ENCODE data around the gene RTP3. TPM values are rescaled to one million over a fixed set of nuclear protein-coding genes. Genes with fewer than 3 reads are reported as not detected.

RTP3 gene
- polyA plus RNA-seq, 2 of the 4 experiments (the other 2 are of a cell fraction), result not detected

GRCh38 chr3:46541835-46542234, 44.1 kb downstream of the RTP3 start:
- TF ChIP-seq JUN (IDR thresholded peaks at IDR 0.05), result no peak
- no peak for TF ChIP-seq HES2 (IDR thresholded peaks at IDR 0.05)
- TF ChIP-seq EHMT2 (IDR thresholded peaks at IDR 0.05; ENCODE audit: low read depth), result no peak
- Histone ChIP-seq H3K4me3 (no peak overlapping the region), H3K27ac (no peak overlapping the region), H3K4me1 (peaks cover 6% of the 10 kb centered on the region; the same call in 1 of the 3 replicates), H3K4me2 (0 out of 3 replicates have a peak overlapping the region, but pooled peaks have one; percentile 19), H3K9me3 (no peaks in the 10 kb centered on the region)
- WGBS (ENCODE audit: missing lambda C conversion rate), result 100% methylated on average over 1 of the region's 1 CpG
- ATAC-seq (no peak), DNase-seq (ENCODE audit: low read depth in 1 of 2, low spot score in 1 of 2) (no peak), FAIRE-seq (no peak)
- POLR2A ChIA-PET, result interaction anchor here (0.7 kb wide), 1 partner anchor 162 kb away, joined by 3 read pairs; no protein-coding TSS in a partner anchor
- CTCF ChIA-PET, result interaction anchor here (0.8 to 4.0 kb wide), 3 partner anchors 16 to 529 kb away, joined by 3 to 20 read pairs (median 8); no protein-coding TSS in a partner anchor

- FAIRE-seq (no peak), ATAC-seq (no peak), DNase-seq (ENCODE audit: low read depth in 1 of 2, low spot score in 1 of 2) (no peak)
- WGBS (ENCODE audit: missing lambda C conversion rate), result 44% methylated on average over 2 of the region's 2 CpGs
- Histone ChIP-seq H3K27ac (peak overlapping the region in 1 of 2 experiments; percentile 25; a peak in 1 of 6 replicates), H3K4me2 (0 out of 3 replicates have a peak overlapping the region, but pooled peaks have one; percentile 19), H3K4me3 (no peak overlapping the region), H3K9me3 (no peaks in the 10 kb centered on the region), H3K4me1 (peaks cover 6% of the 10 kb centered on the region; the same call in 1 of the 3 replicates)
- ChIA-PET POLR2A (interaction anchor here (0.7 kb wide), 1 partner anchor 161 kb away, joined by 3 read pairs; no protein-coding TSS in a partner anchor), CTCF (interaction anchor here (0.5 to 4.0 kb wide), 3 partner anchors 16 to 192 kb away, joined by 3 to 20 read pairs (median 8); no protein-coding TSS in a partner anchor)
- TF ChIP-seq HMGXB4 (CRISPR knock-in tag; IDR thresholded peaks at IDR 0.05; ENCODE audit: borderline replicate concordance), result no peak
- no peak for TF ChIP-seq CEBPB (IDR thresholded peaks at IDR 0.05)
- TF ChIP-seq JUN (IDR thresholded peaks at IDR 0.05), result no peak
- no peak for TF ChIP-seq ZNF302 (CRISPR knock-in tag; IDR thresholded peaks at IDR 0.05)
- TF ChIP-seq PBX3 (IDR thresholded peaks at IDR 0.05), result no peak
These were observed 44.6 kb downstream of the RTP3 start for GRCh38 chr3:46542344-46542743.

GRCh38 chr3:46542801-46543201, 45.0 kb downstream of the RTP3 start:
- no peaks in the 10 kb centered on the region for H3K9me3 ChIP-seq
- DNase-seq (ENCODE audit: low read depth in 1 of 2, low spot score in 1 of 2) (no peak), FAIRE-seq (no peak), ATAC-seq (no peak)
- no peak for TF ChIP-seq EHF (CRISPR knock-in tag; IDR thresholded peaks at IDR 0.05)
- TF ChIP-seq E2F6 (IDR thresholded peaks at IDR 0.05; ENCODE audit: borderline replicate concordance, low read depth), result no peak
- no peak for TF ChIP-seq PBX3 (IDR thresholded peaks at IDR 0.05)
- no peak for TF ChIP-seq ATOH8 (CRISPR knock-in tag; IDR thresholded peaks at IDR 0.05; ENCODE audit: low read depth)
- no peak for TF ChIP-seq NFE2L2 (conservative IDR thresholded peaks at IDR 0.05; ENCODE audit: low read length)
- TF ChIP-seq MYC (IDR thresholded peaks at IDR 0.05; ENCODE audit: borderline replicate concordance, low read length), result no peak
- no peak for TF ChIP-seq HOXB13 (CRISPR knock-in tag; IDR thresholded peaks at IDR 0.05; ENCODE audit: low read depth)
- TF ChIP-seq GATA3 (IDR thresholded peaks at IDR 0.05; ENCODE audit: borderline replicate concordance), result no peak
- TF ChIP-seq TFCP2L1 (CRISPR knock-in tag; IDR thresholded peaks at IDR 0.05), result no peak
- no peak for TF ChIP-seq FOXS1 (CRISPR knock-in tag; IDR thresholded peaks at IDR 0.05)
- TF ChIP-seq RFX5 (IDR thresholded peaks at IDR 0.05), result no peak
- TF ChIP-seq HEYL (CRISPR knock-in tag; IDR thresholded peaks at IDR 0.05), result no peak
- TF ChIP-seq HOXB5 (CRISPR knock-in tag; IDR thresholded peaks at IDR 0.05), result no peak
- no peak for TF ChIP-seq ELK1 (IDR thresholded peaks at IDR 0.05; ENCODE audit: low read depth, low read length)
- no peak for TF ChIP-seq CBX2 (IDR thresholded peaks at IDR 0.05; ENCODE audit: borderline replicate concordance, low read depth)
- TF ChIP-seq RAD21 (conservative IDR thresholded peaks at IDR 0.05 in 1 of 2, IDR thresholded peaks at IDR 0.05 in 1 of 2), result no peak
- no peak for TF ChIP-seq ZFP36 (IDR thresholded peaks at IDR 0.05; ENCODE audit: borderline replicate concordance, partially characterized antibody)
- POLR2A ChIA-PET, result no interaction called here
- CTCF ChIA-PET, result interaction anchor here (0.5 to 4.0 kb wide), 3 partner anchors 15 to 191 kb away, joined by 3 to 20 read pairs (median 8); no protein-coding TSS in a partner anchor
- H3K27ac ChIP-seq, result peak overlapping the region in 1 of 2 experiments; percentile 25; a peak in 1 of 6 replicates
- WGBS (ENCODE audit: missing lambda C conversion rate), result 89% methylated on average over 5 of the region's 5 CpGs
- peaks cover 6% of the 10 kb centered on the region; the same call in 1 of the 3 replicates for H3K4me1 ChIP-seq
- H3K4me2 ChIP-seq, result no peak overlapping the region
- no peak overlapping the region for H3K4me3 ChIP-seq

Measured in A549 (cell line).